ENCODE results near the gene WDSUB1.

Gene WDSUB1

DNA sequence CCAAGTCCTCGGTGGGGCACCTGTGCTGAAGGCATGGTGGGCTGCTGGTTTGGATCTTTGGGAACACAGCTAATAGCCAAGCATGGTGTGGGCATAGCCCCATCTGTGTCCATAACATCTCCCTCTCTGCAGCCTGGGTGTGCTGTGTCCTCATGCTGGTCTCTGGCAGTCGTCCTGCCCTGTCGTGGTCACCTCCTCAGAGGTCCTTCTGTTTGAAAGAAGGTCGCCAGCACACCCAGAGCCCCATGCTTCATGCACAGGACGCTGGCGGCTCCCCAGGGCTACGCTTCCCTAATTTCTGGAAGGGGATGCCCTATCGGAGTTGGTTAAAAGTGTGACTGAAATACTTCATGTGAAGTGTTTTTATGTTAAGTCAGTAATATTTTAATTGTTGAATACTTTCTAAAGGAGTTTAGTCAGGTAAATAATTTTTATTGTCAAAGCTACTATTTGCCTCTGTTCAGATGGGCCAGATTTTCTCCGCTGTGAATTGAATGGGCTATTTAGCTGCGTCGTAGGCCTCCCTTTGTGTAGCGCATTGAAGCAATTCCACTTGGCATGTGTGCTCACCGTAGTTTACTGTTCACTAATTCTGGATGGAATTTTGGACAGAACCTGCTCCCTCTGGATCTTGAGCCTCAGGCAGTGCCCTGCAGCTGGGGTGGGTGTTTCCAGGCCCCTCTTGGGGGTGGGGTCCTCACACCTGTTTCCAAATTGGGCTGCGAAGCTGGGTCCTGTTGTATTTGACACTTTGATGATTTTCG is 81.9 kb downstream of the WDSUB1 start:
- no peak for DNase-seq (ENCODE audit: low read depth)
- H3K4me3 ChIP-seq (ENCODE audit: low read depth, low read length) = no peak overlapping the region
- TF ChIP-seq, protein P1, sequence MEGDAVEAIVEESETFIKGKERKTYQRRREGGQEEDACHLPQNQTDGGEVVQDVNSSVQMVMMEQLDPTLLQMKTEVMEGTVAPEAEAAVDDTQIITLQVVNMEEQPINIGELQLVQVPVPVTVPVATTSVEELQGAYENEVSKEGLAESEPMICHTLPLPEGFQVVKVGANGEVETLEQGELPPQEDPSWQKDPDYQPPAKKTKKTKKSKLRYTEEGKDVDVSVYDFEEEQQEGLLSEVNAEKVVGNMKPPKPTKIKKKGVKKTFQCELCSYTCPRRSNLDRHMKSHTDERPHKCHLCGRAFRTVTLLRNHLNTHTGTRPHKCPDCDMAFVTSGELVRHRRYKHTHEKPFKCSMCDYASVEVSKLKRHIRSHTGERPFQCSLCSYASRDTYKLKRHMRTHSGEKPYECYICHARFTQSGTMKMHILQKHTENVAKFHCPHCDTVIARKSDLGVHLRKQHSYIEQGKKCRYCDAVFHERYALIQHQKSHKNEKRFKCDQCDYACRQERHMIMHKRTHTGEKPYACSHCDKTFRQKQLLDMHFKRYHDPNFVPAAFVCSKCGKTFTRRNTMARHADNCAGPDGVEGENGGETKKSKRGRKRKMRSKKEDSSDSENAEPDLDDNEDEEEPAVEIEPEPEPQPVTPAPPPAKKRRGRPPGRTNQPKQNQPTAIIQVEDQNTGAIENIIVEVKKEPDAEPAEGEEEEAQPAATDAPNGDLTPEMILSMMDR (IDR thresholded peaks at IDR 0.05; ENCODE audit: low read depth, low read length, missing control alignments) = no peak

DNA sequence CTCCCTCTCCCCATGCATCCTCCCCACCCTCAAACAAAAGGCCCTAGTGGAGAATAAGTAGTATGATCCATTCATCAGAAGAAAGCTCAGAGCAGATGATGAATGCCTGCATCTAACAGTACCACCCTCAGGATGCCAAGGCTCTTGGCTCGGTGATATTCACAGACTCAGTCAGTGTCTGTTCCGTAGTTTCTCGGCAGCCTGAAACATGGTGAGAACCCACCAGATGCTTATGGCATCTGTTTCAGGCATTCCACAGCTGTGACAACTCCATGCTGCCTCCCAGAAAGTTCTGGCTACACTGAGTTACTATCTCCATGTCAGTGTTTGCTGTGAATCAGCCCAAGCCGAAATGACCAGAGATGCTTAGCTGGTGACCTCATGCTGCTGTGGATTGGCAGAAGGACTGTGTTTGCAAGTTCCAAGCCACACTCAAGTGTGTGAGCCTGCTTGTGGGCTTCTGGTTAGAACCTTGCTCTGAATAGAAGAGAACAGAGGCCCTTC is 83.9 kb downstream of the WDSUB1 start:
- DNase-seq (ENCODE audit: low read depth) = no peak

DNA sequence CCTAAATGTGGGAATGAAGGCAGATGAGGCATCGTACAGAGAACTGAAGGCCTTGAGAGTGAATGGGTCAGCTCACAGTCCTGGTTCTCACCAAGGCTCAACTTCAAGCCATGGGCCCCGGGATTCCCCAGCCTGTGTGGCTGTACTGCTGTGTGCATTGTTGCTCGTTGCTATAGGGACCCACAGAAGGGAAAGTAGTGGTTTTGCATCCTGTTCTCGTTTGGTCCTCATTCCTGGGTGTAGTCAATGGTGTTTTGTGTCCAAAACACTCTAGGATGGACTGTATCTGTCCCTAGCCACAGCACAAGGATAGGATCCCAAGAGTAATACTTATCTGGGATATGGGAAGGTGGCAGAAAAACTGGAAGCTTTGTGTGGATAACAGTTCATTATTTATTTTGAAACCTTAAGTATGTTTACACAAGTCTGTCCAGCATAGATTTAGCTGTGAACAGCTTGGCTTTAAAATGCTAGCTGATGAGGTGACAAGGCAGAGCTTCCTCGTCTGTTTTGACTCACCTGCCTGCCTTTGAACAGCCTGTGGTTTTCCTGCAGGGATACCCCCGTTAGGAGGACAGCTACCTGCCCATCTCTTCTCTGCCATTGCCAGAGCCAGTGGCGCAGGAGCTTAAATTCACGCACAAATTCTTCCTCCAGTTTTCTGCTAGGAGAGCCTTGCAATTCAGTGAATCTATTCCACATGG is 85.0 kb downstream of the WDSUB1 start:
- H3K4me3 ChIP-seq (ENCODE audit: low read depth, low read length) = no peak overlapping the region
- DNase-seq (ENCODE audit: low read depth) = no peak
- TF ChIP-seq, protein P1 (IDR thresholded peaks at IDR 0.05; ENCODE audit: low read depth, low read length, missing control alignments) = no peak

More for the DNA sequence above, 83.9 kb downstream of the WDSUB1 start:
- no peak overlapping the region for H3K4me3 ChIP-seq (ENCODE audit: low read depth, low read length)
- TF ChIP-seq, protein P1 (IDR thresholded peaks at IDR 0.05; ENCODE audit: low read depth, low read length, missing control alignments) = no peak

DNA sequence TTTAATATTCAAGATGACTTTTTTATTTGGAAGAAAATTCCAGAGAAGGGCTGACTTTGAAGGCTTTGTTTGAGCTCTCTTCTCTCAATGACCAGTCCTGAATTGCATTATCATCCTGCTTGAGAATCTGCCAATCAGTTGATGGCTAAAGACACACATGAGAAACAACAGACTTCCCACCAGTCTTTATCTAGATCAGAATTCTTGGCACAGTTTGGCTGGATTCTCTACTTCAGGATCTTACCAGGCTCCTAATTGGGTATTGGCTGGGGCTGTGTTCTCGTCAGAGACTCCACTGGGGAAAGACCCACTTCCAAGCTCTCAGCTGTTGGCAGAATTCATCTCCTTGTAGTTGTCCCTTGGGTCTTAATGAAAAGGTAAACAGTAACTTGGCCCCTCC is 86.0 kb downstream of the WDSUB1 start:
- TF ChIP-seq, protein P1 (IDR thresholded peaks at IDR 0.05; ENCODE audit: low read depth, low read length, missing control alignments) = no peak
- no peak for DNase-seq (ENCODE audit: low read depth)
- H3K4me3 ChIP-seq (ENCODE audit: low read depth, low read length) = no peak overlapping the region

DNA sequence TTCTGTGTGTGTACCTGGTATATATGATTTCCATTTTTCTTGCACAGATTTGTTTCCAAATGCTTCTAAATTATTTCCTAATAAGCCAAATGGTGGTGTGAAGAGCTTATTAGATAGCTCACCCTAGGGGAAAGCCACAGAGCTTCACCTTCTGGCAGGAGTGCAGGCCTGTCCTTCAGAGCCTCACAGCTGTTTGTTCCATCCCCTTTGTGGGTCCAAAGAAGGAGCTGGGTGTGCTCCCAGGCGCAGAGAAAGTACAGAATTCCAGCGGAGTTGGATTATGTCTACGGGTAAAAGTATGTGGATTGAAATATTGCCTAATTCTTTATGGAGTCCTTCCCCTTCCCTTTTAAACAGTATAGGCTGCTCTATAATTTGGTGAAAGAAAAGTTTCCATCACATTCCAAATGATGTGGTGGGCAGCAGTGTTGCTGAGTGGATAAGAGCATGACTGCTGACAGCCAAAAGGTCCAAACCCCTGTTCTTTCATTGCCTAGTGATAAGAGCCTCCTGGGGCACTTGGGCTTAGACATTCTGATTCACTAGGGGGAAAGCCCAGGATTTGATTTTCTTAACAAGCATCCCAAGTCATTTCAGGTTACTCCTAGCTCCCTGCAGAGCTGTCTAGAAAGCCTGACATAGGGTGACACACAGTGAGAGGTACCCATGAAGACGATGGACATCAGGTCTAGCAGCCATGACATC is 86.6 kb downstream of the WDSUB1 start:
- DNase-seq (ENCODE audit: low read depth) = no peak
- TF ChIP-seq, protein P1 (IDR thresholded peaks at IDR 0.05; ENCODE audit: low read depth, low read length, missing control alignments) = no peak
- no peak overlapping the region for H3K4me3 ChIP-seq (ENCODE audit: low read depth, low read length)

DNA sequence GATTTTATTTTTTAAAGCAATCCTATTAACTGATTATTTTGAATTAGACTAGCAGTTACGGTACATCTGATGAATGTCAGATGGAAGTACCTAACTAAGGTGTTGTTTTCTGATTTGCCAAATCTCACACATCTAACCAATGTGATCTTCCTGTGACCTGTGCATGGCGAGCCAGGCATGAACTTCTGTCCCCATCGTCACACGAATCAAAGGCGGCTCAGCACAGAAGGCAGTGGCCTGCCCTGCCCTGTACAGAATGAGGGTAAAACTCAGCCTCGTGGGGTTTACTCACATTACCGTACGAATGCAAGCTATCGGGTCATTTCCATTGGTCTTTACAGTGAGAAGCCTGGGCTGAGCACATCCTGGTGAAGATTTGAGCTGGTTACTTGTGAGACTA is 87.3 kb downstream of the WDSUB1 start:
- no peak for DNase-seq (ENCODE audit: low read depth)
- H3K4me3 ChIP-seq (ENCODE audit: low read depth, low read length) = no peak overlapping the region
- TF ChIP-seq, protein P1 (IDR thresholded peaks at IDR 0.05; ENCODE audit: low read depth, low read length, missing control alignments) = no peak
